ENCODE measurements around the gene VKORC1L1.
"Not testable (repeated sequence)": the region's sequence is repeated elsewhere in the genome, so short reads cannot be mapped to it uniquely, and the experiment has no call there.

The VKORC1L1 gene

GRCh38 chr7:65872776-65873581 is at the start of gene VKORC1L1:
Gene VKORC1L1, plus strand, starts transcription at chr7:65873074. Its CDS starts 298 bp downstream, at chr7:65873372.
- peak; percentile 93 for DNase-seq

DNA sequence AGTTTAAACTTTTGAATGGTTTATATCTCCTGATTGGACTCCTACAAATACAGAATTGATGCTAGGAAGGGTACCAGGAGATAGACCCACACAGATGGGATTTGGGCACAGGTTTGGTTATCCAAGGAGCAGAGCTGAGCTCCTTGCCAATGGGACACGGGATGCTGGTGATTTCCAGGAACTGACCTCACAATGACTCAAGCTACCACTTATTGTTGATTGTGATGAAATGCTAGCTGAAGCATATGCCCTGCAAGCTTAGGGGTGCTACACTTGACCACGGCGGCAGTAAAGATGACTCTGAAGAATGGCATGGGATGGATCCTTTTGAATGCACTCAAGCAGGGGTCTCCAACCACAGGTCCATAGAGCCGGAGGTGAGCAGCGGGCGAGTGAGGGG is 45.5 kb upstream of the VKORC1L1 start:
- DNase-seq, result no peak

DNA sequence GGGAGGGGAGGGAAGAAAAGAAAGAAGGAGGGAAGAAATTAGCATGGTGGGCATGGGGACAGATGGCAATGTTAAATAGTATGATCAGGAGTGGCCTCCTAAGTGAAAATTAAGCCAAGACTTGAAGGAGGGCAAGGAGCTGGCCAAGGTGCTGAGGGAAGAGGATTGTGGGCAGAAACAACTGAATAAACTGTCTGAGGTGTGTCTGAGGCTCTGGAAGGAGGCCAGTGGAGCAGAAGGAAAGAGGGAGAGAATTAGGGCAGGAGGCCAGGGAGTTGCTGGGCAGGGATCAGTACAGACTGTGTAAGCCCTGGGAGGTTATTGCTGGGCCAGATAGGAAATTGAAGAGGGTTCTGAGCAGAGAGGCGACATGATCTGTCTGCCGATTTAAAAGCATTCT is 40.6 kb upstream of the VKORC1L1 start:
- DNase-seq, result no peak

DNA sequence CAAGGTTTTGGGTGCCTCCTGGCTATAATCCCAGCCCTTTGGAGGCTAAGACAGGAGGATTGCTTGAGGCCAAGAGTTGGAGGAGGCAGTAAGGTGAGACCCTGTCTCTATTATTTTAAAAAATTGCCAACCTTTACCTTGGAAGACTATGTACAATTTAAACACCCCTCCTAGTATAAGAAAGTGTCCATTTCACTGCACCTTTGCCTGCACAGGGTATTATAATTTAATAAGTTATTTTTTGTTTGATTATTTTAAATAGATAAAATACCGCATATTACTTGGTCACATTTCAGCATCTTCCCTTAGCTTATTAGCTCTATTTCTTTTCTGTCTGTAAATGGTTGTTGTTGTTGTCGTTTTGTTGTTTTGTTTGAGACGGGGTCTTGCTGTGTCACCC is 36.2 kb upstream of the VKORC1L1 start:
- not testable (repeated sequence) for DNase-seq

DNA sequence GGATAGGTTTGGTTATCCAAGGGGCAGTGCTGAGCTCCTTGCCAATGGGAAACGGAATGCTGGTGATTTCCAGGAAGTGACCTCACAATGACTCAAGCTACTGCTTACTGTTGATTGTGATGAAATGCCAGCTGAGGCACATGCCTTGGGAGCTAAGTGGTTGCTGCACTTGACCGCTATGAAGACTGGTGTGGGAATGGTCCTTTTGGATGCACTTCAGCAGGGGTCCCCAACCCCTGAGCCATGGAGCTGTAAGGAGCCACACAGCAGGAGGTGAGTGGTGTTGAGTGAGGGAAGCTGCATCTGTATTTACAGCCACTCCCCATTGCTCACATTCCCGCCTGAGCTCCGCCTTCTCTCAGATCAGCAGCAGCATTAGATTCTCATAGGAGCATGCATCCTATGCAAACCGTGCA is 35.3 kb upstream of the VKORC1L1 start:
- not testable (repeated sequence) for DNase-seq

DNA sequence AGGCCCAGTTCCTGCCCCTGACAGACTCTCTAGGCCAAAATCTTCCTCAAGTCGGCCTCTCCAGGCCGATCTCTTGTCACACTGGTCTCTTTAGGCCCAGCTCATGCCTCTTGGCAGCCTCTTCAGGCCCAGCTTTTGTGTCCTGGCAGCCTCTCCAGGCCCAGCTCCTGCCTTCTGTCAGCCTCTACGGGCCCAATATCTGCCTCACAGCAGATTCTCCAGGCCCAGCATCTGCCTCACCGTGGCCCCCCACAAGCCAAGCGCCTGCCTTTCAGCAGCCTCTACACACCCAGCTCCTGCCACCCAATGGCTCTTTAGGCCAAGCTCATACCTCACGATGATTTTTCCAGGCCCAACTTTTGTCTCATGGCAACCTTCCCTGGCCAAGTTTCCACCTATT is 33.0 kb upstream of the VKORC1L1 start:
- no peak for DNase-seq

GRCh38 chr7:65840446-65840845 is 32.4 kb upstream of the VKORC1L1 start:
- no peak for DNase-seq

GRCh38 chr7:65843616-65844015 is 29.3 kb upstream of the VKORC1L1 start:
- not testable (repeated sequence) for DNase-seq

DNA sequence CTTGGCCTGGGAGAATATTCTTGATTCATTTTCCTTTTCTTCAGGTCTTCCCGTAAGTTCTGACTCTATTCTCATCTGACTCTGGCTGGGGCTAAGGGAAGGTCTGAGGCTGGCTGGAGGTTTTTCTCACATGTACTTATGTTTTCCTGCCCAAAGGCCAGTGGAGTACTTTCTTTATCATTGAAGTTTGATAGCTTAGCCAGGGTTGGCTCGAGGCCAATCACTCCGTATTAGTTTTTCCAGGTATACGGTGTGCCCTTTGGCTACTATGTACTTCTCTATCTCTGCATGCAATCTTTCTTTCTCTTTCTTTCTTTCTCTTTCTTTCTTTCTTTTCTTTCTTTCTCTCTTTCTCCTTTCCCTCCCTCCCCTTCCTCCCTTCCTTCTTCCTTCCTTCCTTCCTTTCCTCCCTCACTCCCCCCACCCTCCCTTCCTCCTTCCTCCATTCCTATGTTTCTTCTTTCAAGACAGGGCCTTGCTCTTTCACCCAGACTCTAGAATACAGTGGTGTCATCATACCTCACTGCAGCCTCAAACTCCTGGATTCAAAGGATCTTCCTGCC is 26.8 kb upstream of the VKORC1L1 start:
- no peak for DNase-seq

- not testable (repeated sequence) for DNase-seq
Measured at GRCh38 chr7:65853426-65853825, 19.4 kb upstream of the VKORC1L1 start.

GRCh38 chr7:65853892-65854291 is 19.0 kb upstream of the VKORC1L1 start:
- not testable (repeated sequence) for DNase-seq

DNA sequence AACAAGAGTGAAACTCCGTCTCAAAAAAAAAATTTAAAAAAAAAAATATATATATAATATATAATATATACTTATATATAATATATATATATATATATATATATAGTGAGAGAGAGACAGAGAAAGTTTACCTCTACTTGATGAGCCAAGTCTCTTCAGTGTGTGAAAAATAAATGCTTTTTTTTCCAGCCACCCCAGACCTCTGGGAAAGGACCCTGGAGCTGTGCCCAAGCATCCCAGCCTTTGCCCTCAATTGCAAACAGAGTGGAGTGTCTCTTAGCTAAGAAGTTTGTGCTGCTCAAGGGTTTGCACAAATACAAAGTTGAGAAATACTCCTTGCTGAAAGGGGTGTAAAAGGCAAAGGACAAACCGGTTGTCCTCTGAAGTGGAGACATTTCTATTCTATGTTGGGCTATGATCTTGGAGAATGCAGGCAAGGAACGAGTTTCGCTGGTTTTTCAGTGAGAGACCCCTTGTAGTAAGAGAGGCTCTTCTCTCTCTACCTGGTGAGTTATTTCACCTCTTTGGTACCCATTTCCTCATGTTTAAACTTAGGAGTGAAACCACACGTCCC is 15.5 kb upstream of the VKORC1L1 start:
- not testable (repeated sequence) for DNase-seq

DNA sequence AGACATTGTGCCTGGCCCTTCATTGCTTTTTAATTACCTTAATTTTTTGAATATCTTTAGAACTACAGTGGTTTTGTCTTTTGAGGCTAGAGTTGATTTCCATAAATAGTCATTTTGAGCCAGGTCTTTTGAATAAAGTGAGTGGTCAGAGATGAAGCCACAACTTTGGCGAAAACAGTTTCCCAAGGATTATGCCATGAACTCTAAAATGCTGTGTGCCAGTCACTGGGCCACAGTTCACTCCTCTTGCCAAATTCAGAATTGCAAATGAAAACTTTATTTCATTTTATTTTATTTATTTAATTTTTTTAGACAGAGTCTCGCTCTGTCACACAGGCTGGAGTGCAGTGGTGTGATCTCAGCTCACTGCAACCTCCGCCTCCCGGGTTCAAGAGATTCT is 14.2 kb upstream of the VKORC1L1 start:
- not testable (repeated sequence) for DNase-seq

- DNase-seq, result not testable (repeated sequence)
Measured at GRCh38 chr7:65866244-65866643, 6.6 kb upstream of the VKORC1L1 start.

- DNase-seq, result not testable (repeated sequence)
Measured at GRCh38 chr7:65867681-65868080, 5.2 kb upstream of the VKORC1L1 start.

- DNase-seq, result peak; percentile 29
Measured at GRCh38 chr7:65869312-65869711, 3.6 kb upstream of the VKORC1L1 start.

GRCh38 chr7:65871451-65871850 is 1.4 kb upstream of the VKORC1L1 start:
- not testable (repeated sequence) for DNase-seq

DNA sequence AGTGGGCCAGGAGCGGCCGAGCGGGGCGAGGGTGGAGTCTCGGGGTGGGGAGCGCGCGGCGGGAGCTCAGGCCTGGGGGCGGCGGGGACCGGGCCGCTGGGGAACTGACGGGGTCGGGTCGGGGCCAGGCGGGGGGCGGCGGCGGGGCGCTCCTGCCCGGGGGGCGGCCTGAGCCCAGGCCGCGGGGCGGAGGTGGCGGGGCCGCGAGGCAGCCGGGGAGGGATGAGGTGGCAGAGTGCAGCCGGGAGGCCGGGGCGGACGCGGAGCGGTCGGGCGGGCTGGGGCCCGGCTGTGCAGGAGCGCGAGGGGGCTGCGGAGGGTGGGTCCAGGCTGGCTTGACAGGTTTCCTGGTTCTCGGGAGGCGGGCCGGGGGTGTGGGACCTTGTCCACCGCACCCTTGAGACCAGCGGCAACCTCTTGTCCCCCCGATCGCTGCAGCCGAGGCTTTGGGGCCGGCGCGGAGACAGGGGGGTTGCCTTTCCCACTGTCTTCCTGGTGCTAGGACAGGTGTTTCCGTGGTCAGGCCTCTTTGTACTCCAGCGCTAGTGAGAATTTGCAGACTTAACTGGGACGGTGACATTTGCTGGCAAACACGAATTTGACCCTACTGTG is 814 bp downstream of the VKORC1L1 start:
- DNase-seq, result not testable (repeated sequence)

GRCh38 chr7:65875715-65876114 is 2.8 kb downstream of the VKORC1L1 start:
- DNase-seq, result not testable (repeated sequence)

- not testable (repeated sequence) for DNase-seq
Measured at GRCh38 chr7:65879292-65880153, 6.6 kb downstream of the VKORC1L1 start.

GRCh38 chr7:65880242-65880641 is 7.4 kb downstream of the VKORC1L1 start:
- not testable (repeated sequence) for DNase-seq

GRCh38 chr7:65884983-65885382 is 12.1 kb downstream of the VKORC1L1 start:
- DNase-seq, result not testable (repeated sequence)

Data from T1000 (cell line).